ENCODE measurements around the gene LAMB1. TPM values are rescaled to one million over a fixed set of nuclear protein-coding genes. Genes with fewer than 3 reads are reported as not detected.
"Not testable (repeated sequence)": the region's sequence is repeated elsewhere in the genome, so short reads cannot be mapped to it uniquely, and the experiment has no call there.

The LAMB1 gene
- total RNA-seq, 3 donors from 2014 or later, result 115 to 324 (median 300) TPM

DNA sequence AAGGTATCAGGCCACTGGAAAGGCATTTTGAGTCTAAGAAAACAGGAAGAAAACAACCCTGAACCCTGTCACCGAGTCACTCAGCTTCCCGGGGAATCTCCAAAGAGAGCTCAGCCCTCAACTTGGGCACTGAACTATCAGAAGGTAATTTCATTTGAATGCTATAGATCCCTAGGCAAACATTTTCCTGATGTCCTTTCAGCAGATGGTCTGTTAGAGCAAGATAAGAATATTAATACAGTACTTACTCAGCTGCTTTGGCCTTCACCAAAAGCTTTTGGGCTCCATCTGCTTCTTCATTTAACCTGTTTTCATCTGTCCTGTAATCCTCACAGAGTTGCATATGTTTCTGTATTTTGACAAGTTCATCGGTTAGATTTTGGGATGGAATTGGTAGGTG lies 34.2 kb upstream of the LAMB1 start:
- H3K27me3 ChIP-seq, result no peaks in the 10 kb centered on the region
- intact Hi-C loops (cut with DNase I; ENCODE audit: low total_unique reads), result no loop called here

DNA sequence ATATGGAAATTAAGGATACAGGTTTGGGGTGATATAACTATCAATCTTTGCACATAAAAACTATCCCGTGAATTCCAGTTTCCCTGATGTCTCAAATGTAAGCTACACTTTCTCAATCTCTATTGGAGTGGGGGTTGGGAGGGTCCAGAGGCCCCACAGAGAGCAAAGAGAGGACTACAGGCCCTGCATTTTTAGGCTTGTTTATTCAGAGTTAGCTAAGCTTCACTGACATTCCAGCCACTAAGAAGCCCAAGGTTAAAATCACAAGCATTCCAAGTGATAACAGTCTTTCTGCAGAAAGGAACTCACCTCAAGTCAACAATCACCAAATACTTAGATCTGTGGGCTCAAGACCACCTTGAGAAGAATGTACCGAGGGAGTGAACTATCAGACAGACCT lies 31.6 kb upstream of the LAMB1 start:
- no peak for TF ChIP-seq POLR2AphosphoS5 (IDR thresholded peaks at IDR 0.05)
- H3K9me3 ChIP-seq, result no peaks in the 10 kb centered on the region
- DNase-seq (ENCODE audit: low spot score in 2 of 2), result no peak
- H3K27ac ChIP-seq, result no peak overlapping the region
- no peaks in the 10 kb centered on the region for H3K27me3 ChIP-seq
- no peaks in the 10 kb centered on the region for H3K36me3 ChIP-seq
- H3K4me1 ChIP-seq, result no peaks in the 10 kb centered on the region
- H3K4me3 ChIP-seq, result no peak overlapping the region
- intact Hi-C loops (cut with DNase I; ENCODE audit: low total_unique reads), result no loop called here

More for the DNA sequence above, 34.2 kb upstream of the LAMB1 start:
- no peak overlapping the region for H3K4me3 ChIP-seq
- TF ChIP-seq POLR2AphosphoS5 (IDR thresholded peaks at IDR 0.05) (no peak), POLR2A (IDR thresholded peaks at IDR 0.05) (no peak)
- TF ChIP-seq, protein P1, sequence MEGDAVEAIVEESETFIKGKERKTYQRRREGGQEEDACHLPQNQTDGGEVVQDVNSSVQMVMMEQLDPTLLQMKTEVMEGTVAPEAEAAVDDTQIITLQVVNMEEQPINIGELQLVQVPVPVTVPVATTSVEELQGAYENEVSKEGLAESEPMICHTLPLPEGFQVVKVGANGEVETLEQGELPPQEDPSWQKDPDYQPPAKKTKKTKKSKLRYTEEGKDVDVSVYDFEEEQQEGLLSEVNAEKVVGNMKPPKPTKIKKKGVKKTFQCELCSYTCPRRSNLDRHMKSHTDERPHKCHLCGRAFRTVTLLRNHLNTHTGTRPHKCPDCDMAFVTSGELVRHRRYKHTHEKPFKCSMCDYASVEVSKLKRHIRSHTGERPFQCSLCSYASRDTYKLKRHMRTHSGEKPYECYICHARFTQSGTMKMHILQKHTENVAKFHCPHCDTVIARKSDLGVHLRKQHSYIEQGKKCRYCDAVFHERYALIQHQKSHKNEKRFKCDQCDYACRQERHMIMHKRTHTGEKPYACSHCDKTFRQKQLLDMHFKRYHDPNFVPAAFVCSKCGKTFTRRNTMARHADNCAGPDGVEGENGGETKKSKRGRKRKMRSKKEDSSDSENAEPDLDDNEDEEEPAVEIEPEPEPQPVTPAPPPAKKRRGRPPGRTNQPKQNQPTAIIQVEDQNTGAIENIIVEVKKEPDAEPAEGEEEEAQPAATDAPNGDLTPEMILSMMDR (IDR thresholded peaks at IDR 0.05), result no peak
- no peaks in the 10 kb centered on the region for H3K4me1 ChIP-seq
- DNase-seq (ENCODE audit: low spot score in 2 of 2), result no peak
- no peaks in the 10 kb centered on the region for H3K36me3 ChIP-seq
- H3K27ac ChIP-seq, result no peak overlapping the region
- no peaks in the 10 kb centered on the region for H3K9me3 ChIP-seq

DNA sequence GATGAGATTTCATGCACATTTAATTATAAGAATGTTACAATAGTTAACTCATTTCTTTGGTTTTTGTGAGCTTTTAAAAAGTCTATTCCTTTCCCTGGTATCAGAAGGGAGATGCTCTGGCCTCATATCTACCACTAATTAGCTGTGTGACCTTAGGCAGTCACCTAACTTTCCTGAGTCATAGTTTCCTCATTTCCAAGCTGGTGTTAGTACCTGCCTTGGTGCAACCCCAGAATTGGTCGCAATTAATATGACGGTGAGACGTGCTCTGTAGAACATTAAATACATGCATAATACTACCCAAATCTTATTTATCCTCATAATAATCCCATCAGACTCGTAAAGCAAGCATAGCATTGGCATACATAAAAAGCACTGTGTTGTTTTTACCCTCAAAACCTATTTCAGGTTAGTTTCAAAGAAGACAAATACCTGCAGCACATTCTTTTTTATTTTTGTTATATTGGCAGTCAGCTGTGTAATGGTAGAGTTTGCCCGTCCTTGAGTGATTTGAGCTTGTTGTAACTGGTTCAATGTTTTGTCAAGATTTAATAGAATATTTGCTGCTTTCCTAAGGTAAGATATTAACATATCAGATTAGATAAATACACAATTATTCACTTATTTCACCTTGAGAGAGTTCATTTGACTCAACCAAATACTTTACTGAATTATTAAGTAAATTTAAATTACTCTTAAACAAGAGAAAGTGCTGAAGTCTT lies 31.0 kb upstream of the LAMB1 start:
- Histone ChIP-seq H3K27ac (no peak overlapping the region), H3K9me3 (no peaks in the 10 kb centered on the region), H3K4me3 (no peak overlapping the region), H3K4me1 (no peaks in the 10 kb centered on the region), H3K27me3 (no peaks in the 10 kb centered on the region), H3K36me3 (no peaks in the 10 kb centered on the region)
- no peak for TF ChIP-seq POLR2A (IDR thresholded peaks at IDR 0.05)
- TF ChIP-seq POLR2AphosphoS5 (IDR thresholded peaks at IDR 0.05), result no peak
- TF ChIP-seq, protein P1 (IDR thresholded peaks at IDR 0.05), result no peak
- intact Hi-C loops (cut with DNase I; ENCODE audit: low total_unique reads), result no loop called here
- no peak for DNase-seq (ENCODE audit: low spot score in 2 of 2)

DNA sequence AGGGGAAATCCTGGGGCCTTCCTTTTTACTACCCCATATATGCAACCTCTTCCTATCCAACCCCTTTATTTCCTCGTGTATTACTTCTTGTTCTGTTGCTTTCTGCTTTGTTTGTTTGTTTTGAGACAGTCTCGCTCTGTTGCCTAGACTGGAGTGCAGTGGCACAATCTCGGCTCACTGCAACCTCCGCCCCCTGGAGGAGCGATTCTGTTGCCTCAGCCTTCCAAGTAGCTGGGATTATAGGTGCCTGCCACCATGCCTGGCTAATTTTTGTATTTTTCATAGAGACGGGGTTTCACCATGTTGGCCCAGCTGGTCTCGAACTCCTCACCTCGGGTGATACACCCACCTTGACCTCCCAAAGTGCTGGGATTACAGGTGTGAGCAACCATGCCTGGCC lies 30.3 kb upstream of the LAMB1 start:
- H3K9me3 ChIP-seq; H3K27ac ChIP-seq; H3K36me3 ChIP-seq; H3K4me3 ChIP-seq; H3K27me3 ChIP-seq; intact Hi-C loops (cut with DNase I; ENCODE audit: low total_unique reads); H3K4me1 ChIP-seq; DNase-seq (ENCODE audit: low spot score in 2 of 2): not testable (repeated sequence)

DNA sequence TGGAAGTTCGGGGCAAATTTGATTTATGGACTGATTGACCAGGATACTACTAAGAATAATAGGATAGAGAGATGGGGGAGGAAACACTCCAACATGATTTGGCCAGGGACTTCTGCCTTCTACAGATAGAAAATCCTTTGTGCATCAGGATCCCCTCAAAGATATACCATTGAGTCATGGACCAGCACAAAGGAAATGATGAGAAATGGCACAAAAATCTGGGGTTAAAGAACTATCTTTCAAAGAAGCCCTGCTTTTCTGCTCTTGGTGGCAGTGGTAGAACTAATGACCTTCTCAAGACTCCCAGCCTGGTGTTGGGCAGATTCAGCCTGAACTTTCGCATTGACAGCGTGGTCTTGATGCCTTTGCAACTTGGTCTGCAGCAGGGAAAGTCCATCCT lies 27.6 kb upstream of the LAMB1 start:
- no peak for DNase-seq (ENCODE audit: low spot score in 2 of 2)
- H3K4me3 ChIP-seq, result no peak overlapping the region
- no peaks in the 10 kb centered on the region for H3K9me3 ChIP-seq
- H3K36me3 ChIP-seq, result no peaks in the 10 kb centered on the region
- no peaks in the 10 kb centered on the region for H3K4me1 ChIP-seq
- TF ChIP-seq, protein P1 (IDR thresholded peaks at IDR 0.05), result no peak
- TF ChIP-seq POLR2A (IDR thresholded peaks at IDR 0.05) (no peak), POLR2AphosphoS5 (IDR thresholded peaks at IDR 0.05) (no peak)
- H3K27me3 ChIP-seq, result no peaks in the 10 kb centered on the region
- H3K27ac ChIP-seq, result no peak overlapping the region
- intact Hi-C loops (cut with DNase I; ENCODE audit: low total_unique reads), result no loop called here

DNA sequence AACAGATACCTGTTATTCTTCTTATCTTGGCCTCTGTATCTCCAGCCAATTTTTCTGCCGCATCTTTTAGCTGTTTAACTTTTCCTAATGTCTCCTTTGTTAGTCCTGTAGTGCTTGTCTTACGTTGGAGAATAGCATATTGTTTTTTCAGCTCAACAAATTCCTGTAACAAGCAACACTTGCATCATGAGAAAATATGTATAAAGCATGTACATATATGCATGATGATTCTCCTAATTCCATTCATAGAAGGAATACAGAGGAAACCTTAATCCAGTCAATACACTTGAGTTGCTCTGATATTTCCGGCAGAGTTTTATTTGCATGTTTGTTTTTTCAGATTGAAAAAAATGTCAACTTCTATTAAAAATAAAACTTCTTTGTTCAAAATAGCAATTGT lies 26.1 kb upstream of the LAMB1 start:
- intact Hi-C loops (cut with DNase I; ENCODE audit: low total_unique reads), result no loop called here

More for the DNA sequence above, 26.1 kb upstream of the LAMB1 start:
- H3K4me1 ChIP-seq, result no peaks in the 10 kb centered on the region
- H3K27me3 ChIP-seq, result no peaks in the 10 kb centered on the region
- no peak for DNase-seq (ENCODE audit: low spot score in 2 of 2)
- no peaks in the 10 kb centered on the region for H3K9me3 ChIP-seq
- TF ChIP-seq POLR2AphosphoS5 (IDR thresholded peaks at IDR 0.05), result no peak
- no peak for TF ChIP-seq POLR2A (IDR thresholded peaks at IDR 0.05)
- TF ChIP-seq, protein P1 (IDR thresholded peaks at IDR 0.05), result no peak
- no peaks in the 10 kb centered on the region for H3K36me3 ChIP-seq
- no peak overlapping the region for H3K4me3 ChIP-seq
- H3K27ac ChIP-seq, result no peak overlapping the region

All from breast epithelium (tissue), 4 donors.